Calu3 (cell line): ENCODE measurements around the gene OR51G2. TPM values are rescaled to one million over a fixed set of nuclear protein-coding genes. Genes with fewer than 3 reads are reported as not detected.

Experiments
- BruUV-seq: library from RNA; stranded (reverse); fragments of 400-500 nt; replicated peaks from 2 replicates; lab custom pipeline; 2021; lab: Mats Ljungman, UMichigan
- CTCF ChIA-PET: fragments of 300-600 bp; sonication (Branson Sonifier 250); formaldehyde crosslinking; loops from one replicate; lab custom pipeline; 2022; ENCODE audit warnings: antibody characterized with exemption; lab: Charles Lee
- DNase-seq: peaks from one replicate; pipeline ENCODE4 v3.0.0; 2022
- H3K27ac Mint-ChIP-seq: one replicate; pipeline ENCODE4 v1.8.0; 2022; ENCODE audit warnings: mixed read lengths; ENCODE audit not compliant: unreplicated experiment
- H3K27me3 Mint-ChIP-seq: one replicate; pipeline ENCODE4 v1.8.0; 2022; ENCODE audit warnings: mixed read lengths; ENCODE audit not compliant: unreplicated experiment
- H3K36me3 Mint-ChIP-seq: one replicate; pipeline ENCODE4 v1.8.0; 2022; ENCODE audit warnings: mild to moderate bottlenecking, moderate library complexity, mixed read lengths; ENCODE audit not compliant: insufficient read depth, unreplicated experiment
- H3K4me1 Mint-ChIP-seq: one replicate; pipeline ENCODE4 v1.8.0; 2022; ENCODE audit warnings: mild to moderate bottlenecking, low read depth, mixed read lengths; ENCODE audit not compliant: unreplicated experiment
- H3K4me3 Mint-ChIP-seq: one replicate; pipeline ENCODE4 v1.8.0; 2022; ENCODE audit warnings: mild to moderate bottlenecking, low read depth, moderate library complexity, mixed read lengths; ENCODE audit not compliant: unreplicated experiment
- H3K9me3 Mint-ChIP-seq: one replicate; pipeline ENCODE4 v1.8.0; 2022; ENCODE audit warnings: low read depth, mixed read lengths; ENCODE audit not compliant: unreplicated experiment
- intact Hi-C: fragments of 100-400 bp; cut with micrococcal nuclease; formaldehyde crosslinking; loops from one replicate; pipeline ENCODE4 v1.10.0; 2022; ENCODE audit not compliant: unreplicated experiment
- total RNA-seq: library from RNA; stranded (reverse); gene quantifications from 2 replicates; pipeline ENCODE4 v1.2.3, GENCODE V29; 2022
- TF ChIP-seq, protein P1 (sequence below): fragments of 200-600 bp; IDR thresholded peaks from one replicate; pipeline ENCODE4 v1.8.0; 2022; ENCODE audit warnings: antibody characterized with exemption; ENCODE audit not compliant: unreplicated experiment

The OR51G2 gene
- total RNA-seq, 1 experiment from 2014 or later, result not detected

- intact Hi-C loops, result no loop called here
- Mint-ChIP-seq H3K9me3 (peaks cover 7% of the 10 kb centered on the region), H3K4me1 (no peaks in the 10 kb centered on the region), H3K4me3 (no peak overlapping the region), H3K27me3 (no peaks in the 10 kb centered on the region), H3K27ac (no peak overlapping the region), H3K36me3 (no peaks in the 10 kb centered on the region)
- no peak for DNase-seq
- BruUV-seq, result no TSS peak
- CTCF ChIA-PET, result no interaction called here
- TF ChIP-seq, protein P1, sequence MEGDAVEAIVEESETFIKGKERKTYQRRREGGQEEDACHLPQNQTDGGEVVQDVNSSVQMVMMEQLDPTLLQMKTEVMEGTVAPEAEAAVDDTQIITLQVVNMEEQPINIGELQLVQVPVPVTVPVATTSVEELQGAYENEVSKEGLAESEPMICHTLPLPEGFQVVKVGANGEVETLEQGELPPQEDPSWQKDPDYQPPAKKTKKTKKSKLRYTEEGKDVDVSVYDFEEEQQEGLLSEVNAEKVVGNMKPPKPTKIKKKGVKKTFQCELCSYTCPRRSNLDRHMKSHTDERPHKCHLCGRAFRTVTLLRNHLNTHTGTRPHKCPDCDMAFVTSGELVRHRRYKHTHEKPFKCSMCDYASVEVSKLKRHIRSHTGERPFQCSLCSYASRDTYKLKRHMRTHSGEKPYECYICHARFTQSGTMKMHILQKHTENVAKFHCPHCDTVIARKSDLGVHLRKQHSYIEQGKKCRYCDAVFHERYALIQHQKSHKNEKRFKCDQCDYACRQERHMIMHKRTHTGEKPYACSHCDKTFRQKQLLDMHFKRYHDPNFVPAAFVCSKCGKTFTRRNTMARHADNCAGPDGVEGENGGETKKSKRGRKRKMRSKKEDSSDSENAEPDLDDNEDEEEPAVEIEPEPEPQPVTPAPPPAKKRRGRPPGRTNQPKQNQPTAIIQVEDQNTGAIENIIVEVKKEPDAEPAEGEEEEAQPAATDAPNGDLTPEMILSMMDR, result no peak
Observed at GRCh38 chr11:4886186-4886585, 33.0 kb downstream of the OR51G2 start.

DNA sequence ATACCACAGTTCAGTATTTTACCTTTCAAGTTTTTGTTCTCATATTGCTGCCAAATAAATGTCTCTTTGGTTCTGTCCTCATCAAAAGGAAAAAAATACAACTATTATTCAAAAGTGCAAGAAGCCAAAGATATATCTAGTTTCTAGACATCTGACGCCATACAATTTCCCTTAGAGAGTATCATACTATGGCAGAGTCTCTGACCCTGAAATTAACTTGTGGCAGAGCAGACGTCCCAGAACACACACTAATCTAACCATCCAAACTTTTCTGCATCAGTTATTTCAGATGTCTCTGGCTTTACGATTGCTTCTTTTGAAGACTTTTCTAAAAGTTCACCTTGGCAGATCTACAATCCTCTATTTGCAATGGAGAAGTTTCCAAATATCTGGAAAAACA lies 34.8 kb downstream of the OR51G2 start:
- no peak overlapping the region for H3K27ac Mint-ChIP-seq
- CTCF ChIA-PET, result no interaction called here
- no peak for DNase-seq
- H3K36me3 Mint-ChIP-seq, result no peaks in the 10 kb centered on the region
- no peaks in the 10 kb centered on the region for H3K9me3 Mint-ChIP-seq
- H3K4me1 Mint-ChIP-seq, result no peaks in the 10 kb centered on the region
- TF ChIP-seq, protein P1, result no peak
- BruUV-seq, result no TSS peak
- H3K27me3 Mint-ChIP-seq, result no peaks in the 10 kb centered on the region
- intact Hi-C loops, result no loop called here
- H3K4me3 Mint-ChIP-seq, result no peak overlapping the region

DNA sequence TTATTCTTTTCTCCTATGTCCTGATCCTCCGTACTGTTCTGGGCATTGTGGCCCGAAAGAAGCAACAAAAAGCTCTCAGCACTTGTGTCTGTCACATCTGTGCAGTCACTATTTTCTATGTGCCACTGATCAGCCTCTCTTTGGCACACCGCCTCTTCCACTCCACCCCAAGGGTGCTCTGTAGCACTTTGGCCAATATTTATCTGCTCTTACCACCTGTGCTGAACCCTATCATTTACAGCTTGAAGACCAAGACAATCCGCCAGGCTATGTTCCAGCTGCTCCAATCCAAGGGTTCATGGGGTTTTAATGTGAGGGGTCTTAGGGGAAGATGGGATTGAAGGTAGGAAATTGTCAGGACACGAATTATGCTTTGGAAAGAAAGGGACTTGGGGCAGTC lies 36.6 kb downstream of the OR51G2 start:
- H3K9me3 Mint-ChIP-seq, result no peaks in the 10 kb centered on the region

GRCh38 chr11:4881860-4882500 lies 37.2 kb downstream of the OR51G2 start, which contains the start of gene OR51T1:
Gene OR51T1 (plus strand): TSS chr11:4881900. CDS start chr11:4881900, 0 bp downstream.
- TF ChIP-seq, protein P1, result no peak
- H3K27me3 Mint-ChIP-seq, result no peaks in the 10 kb centered on the region
- H3K9me3 Mint-ChIP-seq, result no peaks in the 10 kb centered on the region
- DNase-seq, result no peak
- H3K4me1 Mint-ChIP-seq, result no peaks in the 10 kb centered on the region
- intact Hi-C loops, result no loop called here
- H3K4me3 Mint-ChIP-seq, result no peak within 1 kb of the TSS
- no TSS peak for BruUV-seq
- CTCF ChIA-PET, result no interaction called here
- no peaks in the 10 kb centered on the region for H3K36me3 Mint-ChIP-seq
- H3K27ac Mint-ChIP-seq, result no peak within 1 kb of the TSS

More for the DNA sequence above, 36.6 kb downstream of the OR51G2 start:
- no peak overlapping the region for H3K4me3 Mint-ChIP-seq
- TF ChIP-seq, protein P1, result no peak
- DNase-seq, result no peak
- no peaks in the 10 kb centered on the region for H3K27me3 Mint-ChIP-seq
- CTCF ChIA-PET, result no interaction called here
- H3K36me3 Mint-ChIP-seq, result no peaks in the 10 kb centered on the region
- H3K27ac Mint-ChIP-seq, result no peak overlapping the region
- intact Hi-C loops, result no loop called here
- no TSS peak for BruUV-seq
- H3K4me1 Mint-ChIP-seq, result no peaks in the 10 kb centered on the region
